Thyroid gland (tissue), 4 donors: ENCODE measurements around the gene ESPNL.

Experiments
- POLR2A ChIP-seq, 2 donors: fragments of 450-650 bp; IDR thresholded peaks; one replicate each; pipeline ENCODE4 v1.6.1; 2017; ENCODE audit warnings: antibody characterized with exemption in 2 of 2, mild to moderate bottlenecking in 2 of 2, moderate library complexity in 1 of 2
- TF ChIP-seq, protein P1 (sequence below), 6 experiments: fragments of 200-600 bp in 3 of 6; fragments of 450-650 bp in 3 of 6; sonication (generic) in 3 of 6; IDR thresholded peaks; one replicate each; pipeline ENCODE4 v1.5.1; 2016 to 2019; ENCODE audit warnings: antibody characterized with exemption in 6 of 6, mild to moderate bottlenecking in 2 of 6, inconsistent platforms in 1 of 6, moderate library complexity in 1 of 6

DNA sequence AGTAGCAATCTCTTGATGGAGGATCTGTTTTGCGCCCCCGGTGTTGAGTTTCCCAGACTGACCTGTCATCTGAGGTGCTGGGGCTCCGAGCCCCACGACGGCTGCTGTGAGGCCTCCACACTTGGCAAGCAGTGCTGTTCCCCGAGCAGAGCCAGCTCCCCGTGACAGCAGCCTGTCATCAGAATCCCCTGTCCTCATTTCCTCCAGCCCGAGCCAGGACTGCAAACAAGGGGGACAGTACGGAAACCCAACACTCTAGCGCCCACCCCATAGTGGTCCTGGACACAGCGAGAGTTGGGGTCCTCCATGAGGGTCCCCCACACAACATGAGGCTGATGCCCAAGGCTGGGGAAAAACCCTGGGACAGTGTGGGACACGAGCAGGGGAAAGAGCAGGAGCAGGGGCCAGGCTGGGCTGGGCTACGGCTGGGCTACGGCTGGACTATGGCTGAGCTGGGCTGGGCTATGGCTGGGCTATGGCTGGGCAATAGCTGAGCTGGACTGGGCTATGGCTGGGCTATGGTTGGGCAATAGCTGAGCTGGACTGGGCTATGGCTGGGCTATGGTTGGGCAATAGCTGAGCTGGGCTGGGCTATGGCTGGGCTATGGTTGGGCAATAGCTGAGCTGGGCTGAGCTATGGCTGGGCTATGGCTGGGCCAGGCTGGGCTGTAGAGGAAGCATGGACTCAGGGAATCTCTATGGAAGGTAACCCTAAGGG is 36.8 kb downstream of the ESPNL start:
- TF ChIP-seq, protein P1, sequence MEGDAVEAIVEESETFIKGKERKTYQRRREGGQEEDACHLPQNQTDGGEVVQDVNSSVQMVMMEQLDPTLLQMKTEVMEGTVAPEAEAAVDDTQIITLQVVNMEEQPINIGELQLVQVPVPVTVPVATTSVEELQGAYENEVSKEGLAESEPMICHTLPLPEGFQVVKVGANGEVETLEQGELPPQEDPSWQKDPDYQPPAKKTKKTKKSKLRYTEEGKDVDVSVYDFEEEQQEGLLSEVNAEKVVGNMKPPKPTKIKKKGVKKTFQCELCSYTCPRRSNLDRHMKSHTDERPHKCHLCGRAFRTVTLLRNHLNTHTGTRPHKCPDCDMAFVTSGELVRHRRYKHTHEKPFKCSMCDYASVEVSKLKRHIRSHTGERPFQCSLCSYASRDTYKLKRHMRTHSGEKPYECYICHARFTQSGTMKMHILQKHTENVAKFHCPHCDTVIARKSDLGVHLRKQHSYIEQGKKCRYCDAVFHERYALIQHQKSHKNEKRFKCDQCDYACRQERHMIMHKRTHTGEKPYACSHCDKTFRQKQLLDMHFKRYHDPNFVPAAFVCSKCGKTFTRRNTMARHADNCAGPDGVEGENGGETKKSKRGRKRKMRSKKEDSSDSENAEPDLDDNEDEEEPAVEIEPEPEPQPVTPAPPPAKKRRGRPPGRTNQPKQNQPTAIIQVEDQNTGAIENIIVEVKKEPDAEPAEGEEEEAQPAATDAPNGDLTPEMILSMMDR (IDR thresholded peaks at IDR 0.05): no peak
- TF ChIP-seq POLR2A (IDR thresholded peaks at IDR 0.05): no peak
